Caco-2 (cell line): ENCODE measurements around the gene SPRTN. TPM values are rescaled to one million over a fixed set of nuclear protein-coding genes. Genes with fewer than 3 reads are reported as not detected.
A peak's percentile ranks its signal among the peaks of the same experiment; 100 is the strongest.

Experiments used
- BruUV-seq: library from RNA; stranded (reverse); fragments of 400-500 nt; replicated peaks from 2 replicates; lab custom pipeline; 2021; lab: Mats Ljungman, UMichigan
- CTCF ChIA-PET: fragments of 300-600 bp; sonication (Branson Sonifier 250); formaldehyde crosslinking; loops from one replicate; lab custom pipeline; 2022; ENCODE audit warnings: antibody characterized with exemption; lab: Charles Lee
- POLR2A ChIA-PET: fragments of 300-600 bp; sonication (Branson Sonifier 250); formaldehyde crosslinking; loops from one replicate; lab custom pipeline; 2022; ENCODE audit warnings: antibody characterized with exemption; lab: Charles Lee
- DNase-seq, 2 experiments: peaks; one replicate each; pipeline versions ENCODE4 v3.0.0 to v3.0.0-alpha.2; 2020 to 2022
- H3K27me3 ChIP-seq: replicated peaks from 2 replicates; pipeline ENCODE4 v1.6.0; 2011; ENCODE audit warnings: low read length; ENCODE audit not compliant: control insufficient read depth, insufficient read depth
- H3K36me3 ChIP-seq: 2 replicates; pipeline ENCODE4 v1.5.1; 2011; ENCODE audit warnings: low read length; ENCODE audit not compliant: control insufficient read depth, insufficient read depth
- H3K4me1 ChIP-seq: fragments of 250-450 bp; sonication (Bioruptor Pico); 2 replicates; pipeline ENCODE4 v1.5.1; 2020; ENCODE audit warnings: mild to moderate bottlenecking
- H3K4me3 ChIP-seq: 2 replicates; pipeline ENCODE4 v1.5.1; 2011; ENCODE audit warnings: low read depth, mild to moderate bottlenecking, control low read depth, low read length
- H3K9me3 ChIP-seq: fragments of 250-450 bp; sonication (Bioruptor Pico); 2 replicates; pipeline ENCODE4 v1.5.1; 2020; ENCODE audit warnings: mild to moderate bottlenecking, moderate library complexity
- H3K27ac Mint-ChIP-seq: one replicate; pipeline ENCODE4 v1.8.0; 2022; ENCODE audit warnings: mixed read lengths; ENCODE audit not compliant: unreplicated experiment
- H3K27me3 Mint-ChIP-seq: one replicate; pipeline ENCODE4 v1.8.0; 2022; ENCODE audit warnings: mixed read lengths; ENCODE audit not compliant: insufficient read depth, unreplicated experiment
- H3K36me3 Mint-ChIP-seq: one replicate; pipeline ENCODE4 v1.8.0; 2022; ENCODE audit warnings: mild to moderate bottlenecking, mixed read lengths; ENCODE audit not compliant: insufficient read depth, unreplicated experiment
- H3K4me1 Mint-ChIP-seq: one replicate; pipeline ENCODE4 v1.8.0; 2022; ENCODE audit warnings: low read depth, mixed read lengths; ENCODE audit not compliant: unreplicated experiment
- H3K4me3 Mint-ChIP-seq: one replicate; pipeline ENCODE4 v1.8.0; 2022; ENCODE audit warnings: mild to moderate bottlenecking, moderate library complexity, mixed read lengths; ENCODE audit not compliant: unreplicated experiment
- H3K9me3 Mint-ChIP-seq: one replicate; pipeline ENCODE4 v1.8.0; 2022; ENCODE audit warnings: mixed read lengths; ENCODE audit not compliant: unreplicated experiment
- intact Hi-C: fragments of 100-400 bp; cut with micrococcal nuclease; formaldehyde crosslinking; loops from one replicate; pipeline ENCODE4 v1.10.0; 2022; ENCODE audit not compliant: unreplicated experiment
- total RNA-seq: library from RNA; stranded (reverse); gene quantifications from 2 replicates; pipeline ENCODE4 v1.2.3, GENCODE V29; 2022
- TF ChIP-seq, protein P1 (sequence below), 2 experiments: fragments of 200-600 bp in 1 of 2; IDR thresholded peaks; 1 replicate in 1 of 2; 2 replicates in 1 of 2; pipeline versions ENCODE4 v1.5.1 to v1.8.0; 2011 to 2022; ENCODE audit warnings: antibody characterized with exemption in 1 of 2, control low read depth in 1 of 2, inconsistent platforms in 1 of 2, low read depth in 1 of 2, low read length in 1 of 2, mild to moderate bottlenecking in 1 of 2, moderate library complexity in 1 of 2; ENCODE audit not compliant: insufficient read depth in 1 of 2, severe bottlenecking in 1 of 2, unreplicated experiment in 1 of 2

SPRTN gene
- total RNA-seq, 1 experiment from 2014 or later, result 21.3 TPM

GRCh38 chr1:231357187-231357772 lies 19.2 kb downstream of the SPRTN start:
- intact Hi-C loops, result loop anchor here (2.0 to 5.0 kb wide), 2 partner anchors 65 to 194 kb away; partner anchors contain the start of gene EGLN1
- POLR2A ChIA-PET, result no interaction called here
- H3K36me3 Mint-ChIP-seq, result peaks cover 33% of the 10 kb centered on the region
- H3K4me3 ChIP-seq, result no peak overlapping the region
- H3K4me1 ChIP-seq, result no peaks in the 10 kb centered on the region
- H3K9me3 Mint-ChIP-seq, result no peaks in the 10 kb centered on the region
- H3K27me3 Mint-ChIP-seq, result no peaks in the 10 kb centered on the region
- H3K4me1 Mint-ChIP-seq, result no peaks in the 10 kb centered on the region
- no peak overlapping the region for H3K4me3 Mint-ChIP-seq
- H3K9me3 ChIP-seq, result no peaks in the 10 kb centered on the region
- CTCF ChIA-PET, result interaction anchor here (0.6 to 1.1 kb wide), 4 partner anchors 63 to 518 kb away, joined by 3 to 6 read pairs (median 5); no protein-coding TSS in a partner anchor
- H3K27me3 ChIP-seq, result no peaks in the 10 kb centered on the region
- no peak overlapping the region for H3K27ac Mint-ChIP-seq
- TF ChIP-seq, protein P1, sequence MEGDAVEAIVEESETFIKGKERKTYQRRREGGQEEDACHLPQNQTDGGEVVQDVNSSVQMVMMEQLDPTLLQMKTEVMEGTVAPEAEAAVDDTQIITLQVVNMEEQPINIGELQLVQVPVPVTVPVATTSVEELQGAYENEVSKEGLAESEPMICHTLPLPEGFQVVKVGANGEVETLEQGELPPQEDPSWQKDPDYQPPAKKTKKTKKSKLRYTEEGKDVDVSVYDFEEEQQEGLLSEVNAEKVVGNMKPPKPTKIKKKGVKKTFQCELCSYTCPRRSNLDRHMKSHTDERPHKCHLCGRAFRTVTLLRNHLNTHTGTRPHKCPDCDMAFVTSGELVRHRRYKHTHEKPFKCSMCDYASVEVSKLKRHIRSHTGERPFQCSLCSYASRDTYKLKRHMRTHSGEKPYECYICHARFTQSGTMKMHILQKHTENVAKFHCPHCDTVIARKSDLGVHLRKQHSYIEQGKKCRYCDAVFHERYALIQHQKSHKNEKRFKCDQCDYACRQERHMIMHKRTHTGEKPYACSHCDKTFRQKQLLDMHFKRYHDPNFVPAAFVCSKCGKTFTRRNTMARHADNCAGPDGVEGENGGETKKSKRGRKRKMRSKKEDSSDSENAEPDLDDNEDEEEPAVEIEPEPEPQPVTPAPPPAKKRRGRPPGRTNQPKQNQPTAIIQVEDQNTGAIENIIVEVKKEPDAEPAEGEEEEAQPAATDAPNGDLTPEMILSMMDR (IDR thresholded peaks at IDR 0.05; ENCODE audit: insufficient read depth in 1 of 2, low read depth in 1 of 2, low read length in 1 of 2, severe bottlenecking in 1 of 2, unreplicated experiment in 1 of 2), result no peak
- H3K36me3 ChIP-seq, result no peaks in the 10 kb centered on the region
- no TSS peak for BruUV-seq
- no peak for DNase-seq

DNA sequence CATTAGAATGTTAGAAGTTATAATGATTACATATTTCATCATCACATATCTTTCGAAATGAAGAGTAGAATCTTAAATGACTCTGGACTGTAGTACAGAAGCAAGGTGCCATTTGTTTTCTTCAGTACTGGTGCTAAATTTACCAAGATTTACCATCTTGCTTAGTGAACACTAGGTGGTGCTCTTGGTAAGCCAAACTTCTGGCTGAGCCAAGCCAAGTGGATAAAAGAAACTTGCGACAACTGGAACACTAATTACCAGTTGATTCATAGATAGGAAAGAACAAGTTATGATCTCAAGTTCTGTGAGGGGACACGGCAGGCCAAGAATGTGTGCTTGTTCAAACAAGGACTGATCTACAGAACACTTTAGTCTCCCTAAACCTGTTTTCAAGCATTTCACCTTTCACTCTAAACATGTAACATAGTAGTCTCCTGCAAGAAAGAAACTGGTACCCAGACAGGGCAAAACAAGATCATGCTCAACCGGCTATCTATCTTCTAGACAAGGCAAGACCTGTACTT lies 19.8 kb downstream of the SPRTN start:
- Mint-ChIP-seq H3K27ac (no peak overlapping the region), H3K36me3 (peaks cover 27% of the 10 kb centered on the region), H3K9me3 (no peaks in the 10 kb centered on the region), H3K4me3 (no peak overlapping the region), H3K4me1 (no peaks in the 10 kb centered on the region), H3K27me3 (no peaks in the 10 kb centered on the region)
- BruUV-seq, result no TSS peak
- Histone ChIP-seq H3K36me3 (no peaks in the 10 kb centered on the region), H3K4me1 (no peaks in the 10 kb centered on the region), H3K27me3 (no peaks in the 10 kb centered on the region), H3K9me3 (no peaks in the 10 kb centered on the region), H3K4me3 (no peak overlapping the region)
- TF ChIP-seq, protein P1 (IDR thresholded peaks at IDR 0.05; ENCODE audit: insufficient read depth in 1 of 2, low read depth in 1 of 2, low read length in 1 of 2, severe bottlenecking in 1 of 2, unreplicated experiment in 1 of 2), result peak; percentile 64 to 76
- intact Hi-C loops, result loop anchor here (1.0 to 5.0 kb wide), 4 partner anchors 64 to 245 kb away; partner anchors contain the start of gene EGLN1
- ChIA-PET CTCF (interaction anchor here (0.6 to 1.1 kb wide), 3 partner anchors 226 to 517 kb away, joined by 3 to 6 read pairs (median 4); no protein-coding TSS in a partner anchor), POLR2A (no interaction called here)
- peak in 1 of 2 experiments; percentile 57 for DNase-seq

DNA sequence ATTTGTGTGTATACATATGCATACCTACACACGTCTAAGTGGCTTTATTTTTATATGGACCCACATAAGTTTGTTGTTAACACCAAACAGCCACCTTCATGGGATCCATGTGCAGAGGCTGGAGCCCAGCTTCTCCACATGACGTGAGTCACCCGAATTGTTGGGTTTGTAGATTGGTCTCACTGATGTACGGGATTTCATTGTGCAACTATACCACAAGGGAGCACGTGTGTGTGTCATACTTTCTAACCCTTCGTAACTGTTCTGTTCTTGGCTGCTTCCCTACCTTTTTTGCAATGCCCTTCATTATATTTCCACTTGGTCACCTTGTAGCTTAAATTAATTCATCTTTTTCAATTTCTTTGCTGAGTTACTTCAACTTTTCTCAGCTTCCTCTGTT lies 21.0 kb downstream of the SPRTN start:
- H3K27me3 Mint-ChIP-seq, result no peaks in the 10 kb centered on the region
- H3K36me3 Mint-ChIP-seq, result peaks cover 25% of the 10 kb centered on the region
- no peak overlapping the region for H3K4me3 Mint-ChIP-seq
- no peaks in the 10 kb centered on the region for H3K27me3 ChIP-seq
- TF ChIP-seq, protein P1 (IDR thresholded peaks at IDR 0.05; ENCODE audit: insufficient read depth in 1 of 2, low read depth in 1 of 2, low read length in 1 of 2, severe bottlenecking in 1 of 2, unreplicated experiment in 1 of 2), result no peak
- no peak overlapping the region for H3K27ac Mint-ChIP-seq
- H3K4me1 ChIP-seq, result no peaks in the 10 kb centered on the region
- H3K36me3 ChIP-seq, result no peaks in the 10 kb centered on the region
- H3K9me3 ChIP-seq, result no peaks in the 10 kb centered on the region
- no peaks in the 10 kb centered on the region for H3K4me1 Mint-ChIP-seq
- ChIA-PET CTCF (interaction anchor here (0.5 kb wide), 1 partner anchor 107 kb away, joined by 3 read pairs; no protein-coding TSS in a partner anchor), POLR2A (no interaction called here)
- no peaks in the 10 kb centered on the region for H3K9me3 Mint-ChIP-seq
- BruUV-seq, result no TSS peak
- intact Hi-C loops, result loop anchor here (5.0 kb wide), 1 partner anchor 63 kb away; the partner anchor contains the start of gene EGLN1
- no peak for DNase-seq
- H3K4me3 ChIP-seq, result no peak overlapping the region
